HEK293T (cell line): ENCODE data around the gene TCTN3.

ENCODE experiments used
- ELF4 ChIP-seq: fragments of 450-650 bp; IDR thresholded peaks from 2 replicates; pipeline ENCODE4 v1.6.1; 2017; ENCODE audit warnings: antibody characterized with exemption
- FOXM1 ChIP-seq: fragments of 450-650 bp; IDR thresholded peaks from 2 replicates; pipeline ENCODE4 v1.6.1; 2017; ENCODE audit warnings: mild to moderate bottlenecking, borderline replicate concordance
- HDGF ChIP-seq: fragments of 450-650 bp; IDR thresholded peaks from 2 replicates; pipeline ENCODE4 v1.6.1; 2017; ENCODE audit warnings: antibody characterized with exemption, borderline replicate concordance
- LEF1 ChIP-seq: fragments of 450-650 bp; IDR thresholded peaks from 2 replicates; pipeline ENCODE4 v1.6.1; 2017; ENCODE audit warnings: mild to moderate bottlenecking, borderline replicate concordance
- SP1 ChIP-seq: fragments of 450-650 bp; IDR thresholded peaks from 2 replicates; pipeline ENCODE4 v1.6.1; 2017
- TARDBP ChIP-seq: fragments of 450-650 bp; IDR thresholded peaks from 2 replicates; pipeline ENCODE4 v1.6.1; 2016

DNA sequence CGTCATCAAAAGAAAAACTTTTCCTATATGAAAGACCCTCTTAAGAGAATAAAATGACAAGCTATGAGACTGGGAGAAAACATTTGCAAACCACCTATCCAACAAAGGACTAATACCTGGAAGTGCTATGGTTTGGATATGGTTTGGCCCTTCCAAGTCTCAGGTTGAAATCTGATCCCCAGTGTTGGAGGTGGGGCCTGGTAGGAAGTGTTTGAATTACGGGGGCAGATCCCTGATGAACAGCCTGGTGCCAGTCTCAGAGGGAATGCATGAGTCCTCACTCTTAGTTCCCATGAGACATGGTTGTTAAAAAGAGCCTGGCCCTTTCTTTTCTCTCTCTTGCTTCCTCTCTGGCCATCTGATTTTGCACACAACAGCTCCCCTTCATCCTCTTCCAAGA lies 43.5 kb downstream of the TCTN3 start:
- TF ChIP-seq FOXM1 (no peak), TARDBP (no peak), LEF1 (no peak), HDGF (no peak), ELF4 (no peak), SP1 (no peak)
